ENCODE data around the gene RGMB. TPM values are rescaled to one million over a fixed set of nuclear protein-coding genes. Genes with fewer than 3 reads are reported as not detected.

The RGMB gene
- total RNA-seq, 5 donors from 2014 or later (not counting 1 experiment from before 2014, with no cell fraction given): 14.6 to 22.8 (median 16.8) TPM

DNA sequence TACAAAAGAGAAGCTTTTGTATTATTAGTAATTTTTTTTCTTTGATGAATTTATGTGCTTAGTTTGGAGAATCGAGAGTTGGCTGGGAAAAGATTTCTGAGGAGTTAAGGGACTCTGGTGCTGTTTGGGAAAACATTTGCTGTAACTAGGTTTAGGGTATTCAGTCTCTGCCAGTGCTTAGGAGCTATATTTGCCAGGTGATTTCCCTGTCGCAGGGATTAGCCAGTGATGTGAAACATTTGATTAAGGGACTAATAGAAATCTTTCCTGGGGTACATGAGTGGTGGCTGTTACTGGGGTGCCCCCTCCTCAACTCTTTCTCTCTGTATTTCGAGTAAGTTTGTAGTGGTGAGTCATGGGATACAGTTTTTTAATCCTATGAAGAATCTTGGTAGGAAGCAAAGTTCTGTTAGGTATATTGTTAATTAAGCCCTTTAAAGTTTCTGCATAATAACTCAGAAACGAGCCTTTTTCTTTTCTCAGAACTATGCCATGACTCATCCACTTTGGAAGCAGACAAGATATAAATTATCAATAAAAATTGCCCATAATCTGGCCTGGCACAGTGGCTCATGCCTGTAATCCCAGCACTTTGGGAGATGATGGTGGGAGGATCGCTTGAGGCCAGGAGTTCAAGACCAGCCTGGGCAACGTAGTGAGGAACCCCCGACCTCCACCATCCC, 18.6 kb downstream of the RGMB start:
- H3K4me1 ChIP-seq (ENCODE audit: control insufficient read depth in 1 of 2, extremely low read depth in 1 of 2, insufficient read depth in 2 of 2, low read length in 2 of 2): no peaks in the 10 kb centered on the region
- Mint-ChIP-seq H3K4me1 (peaks cover 8 to 16% (median 12%) of the 10 kb centered on the region in 3 donors), H3K9me3 (no peaks in the 10 kb centered on the region), H3K27ac (no peak overlapping the region), H3K4me3 (no peak overlapping the region), H3K36me3 (peaks cover 14% of the 10 kb centered on the region), H3K27me3 (no peaks in the 10 kb centered on the region)
- ATAC-seq (replicated peaks in 1 of 4) (no peak), DNase-seq (no peak)
- 75% methylated on average over 1 of the region's 7 CpGs for WGBS (ENCODE audit: insufficient coverage)
- no peak overlapping the region for H3K4me3 ChIP-seq (ENCODE audit: control insufficient read depth in 1 of 2, extremely low read depth in 1 of 2, low read length in 1 of 2)
- ChIA-PET CTCF (interaction anchor here in 1 of 2 donors (0.6 kb wide), 2 partner anchors 52 to 356 kb away, joined by 3 to 5 read pairs; no protein-coding TSS in a partner anchor), POLR2A (interaction anchor here (0.6 kb wide), 4 partner anchors 11 to 1858 kb away, joined by 3 to 7 read pairs (median 4); no protein-coding TSS in a partner anchor)
- H3K36me3 ChIP-seq (ENCODE audit: control insufficient read depth in 2 of 2, extremely low read depth in 1 of 2, insufficient read depth in 1 of 2, low read length in 1 of 2): peaks cover 3 to 4% of the 10 kb centered on the region in 2 donors
- no peak overlapping the region for H3K27ac ChIP-seq (ENCODE audit: low read length)
- no peaks in the 10 kb centered on the region for H3K9me3 ChIP-seq
- H3K27me3 ChIP-seq (replicated peaks in 1 of 2; ENCODE audit: control insufficient read depth in 2 of 2, extremely low read depth in 1 of 2, insufficient read depth in 2 of 2, low read length in 1 of 2): no peaks in the 10 kb centered on the region

DNA sequence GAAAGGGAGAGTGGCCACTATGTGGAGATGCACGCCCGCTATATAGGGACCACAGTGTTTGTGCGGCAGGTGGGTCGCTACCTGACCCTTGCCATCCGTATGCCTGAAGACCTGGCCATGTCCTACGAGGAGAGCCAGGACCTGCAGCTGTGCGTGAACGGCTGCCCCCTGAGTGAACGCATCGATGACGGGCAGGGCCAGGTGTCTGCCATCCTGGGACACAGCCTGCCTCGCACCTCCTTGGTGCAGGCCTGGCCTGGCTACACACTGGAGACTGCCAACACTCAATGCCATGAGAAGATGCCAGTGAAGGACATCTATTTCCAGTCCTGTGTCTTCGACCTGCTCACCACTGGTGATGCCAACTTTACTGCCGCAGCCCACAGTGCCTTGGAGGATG, 19.8 kb downstream of the RGMB start:
- WGBS (ENCODE audit: insufficient coverage): 95% methylated on average over 14 of the region's 14 CpGs
- POLR2A ChIA-PET: no interaction called here

DNA sequence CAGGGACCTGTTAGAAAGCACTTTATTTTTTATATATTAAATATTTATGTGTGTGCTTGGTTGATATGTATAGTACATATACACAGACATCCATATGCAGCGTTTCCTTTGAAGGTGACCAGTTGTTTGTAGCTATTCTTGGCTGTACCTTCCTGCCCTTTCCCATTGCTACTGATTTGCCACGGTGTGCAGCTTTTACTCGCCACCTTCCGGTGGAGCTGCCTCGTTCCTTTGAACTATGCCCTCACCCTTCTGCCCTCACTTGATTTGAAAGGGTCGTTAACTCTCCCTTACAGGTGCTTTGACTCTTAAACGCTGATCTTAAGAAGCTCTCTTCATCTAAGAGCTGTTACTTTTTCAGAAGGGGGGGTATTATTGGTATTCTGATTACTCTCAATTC, 20.5 kb downstream of the RGMB start:
- H3K4me1 ChIP-seq (ENCODE audit: control insufficient read depth in 1 of 2, extremely low read depth in 1 of 2, insufficient read depth in 2 of 2, low read length in 2 of 2): no peaks in the 10 kb centered on the region
- Mint-ChIP-seq H3K9me3 (no peaks in the 10 kb centered on the region), H3K4me3 (no peak overlapping the region), H3K36me3 (peaks cover 10% of the 10 kb centered on the region), H3K27ac (no peak overlapping the region), H3K27me3 (no peaks in the 10 kb centered on the region), H3K4me1 (peaks cover 7 to 16% (median 8%) of the 10 kb centered on the region in 3 donors)
- H3K27me3 ChIP-seq (replicated peaks in 1 of 2; ENCODE audit: control insufficient read depth in 2 of 2, extremely low read depth in 1 of 2, insufficient read depth in 2 of 2, low read length in 1 of 2): no peaks in the 10 kb centered on the region
- DNase-seq: no peak
- POLR2A ChIA-PET: no interaction called here
- H3K36me3 ChIP-seq (ENCODE audit: control insufficient read depth in 2 of 2, extremely low read depth in 1 of 2, insufficient read depth in 1 of 2, low read length in 1 of 2): no peaks in the 10 kb centered on the region
- H3K4me3 ChIP-seq (ENCODE audit: control insufficient read depth in 1 of 2, extremely low read depth in 1 of 2, low read length in 1 of 2): no peak overlapping the region
- 81% methylated on average over 4 of the region's 7 CpGs for WGBS (ENCODE audit: insufficient coverage)
- H3K27ac ChIP-seq (ENCODE audit: low read length): no peak overlapping the region
- ATAC-seq (replicated peaks in 1 of 4): no peak
- H3K9me3 ChIP-seq: no peaks in the 10 kb centered on the region
- CTCF ChIA-PET: interaction anchor here (0.7 to 3.5 kb wide), 5 partner anchors 10 to 1563 kb away, joined by 3 to 35 read pairs (median 21); partner anchors contain the start of gene RGMB (in 1 of the 2)

More for the DNA sequence above, 19.8 kb downstream of the RGMB start:
- H3K4me1 Mint-ChIP-seq: peaks cover 8 to 16% (median 9%) of the 10 kb centered on the region in 3 donors
- H3K4me1 ChIP-seq (ENCODE audit: control insufficient read depth in 1 of 2, extremely low read depth in 1 of 2, insufficient read depth in 2 of 2, low read length in 2 of 2): no peaks in the 10 kb centered on the region
- peaks cover 10% of the 10 kb centered on the region for H3K36me3 Mint-ChIP-seq
- no peaks in the 10 kb centered on the region for H3K9me3 Mint-ChIP-seq
- H3K4me3 Mint-ChIP-seq: no peak overlapping the region
- no peaks in the 10 kb centered on the region for H3K9me3 ChIP-seq
- H3K27ac Mint-ChIP-seq: no peak overlapping the region
- H3K36me3 ChIP-seq (ENCODE audit: control insufficient read depth in 2 of 2, extremely low read depth in 1 of 2, insufficient read depth in 1 of 2, low read length in 1 of 2): no peaks in the 10 kb centered on the region
- H3K27me3 Mint-ChIP-seq: no peaks in the 10 kb centered on the region
- no peak for DNase-seq
- CTCF ChIA-PET: no interaction called here
- no peak for ATAC-seq (replicated peaks in 1 of 4)
- no peak overlapping the region for H3K4me3 ChIP-seq (ENCODE audit: control insufficient read depth in 1 of 2, extremely low read depth in 1 of 2, low read length in 1 of 2)
- H3K27ac ChIP-seq (ENCODE audit: low read length): no peak overlapping the region
- H3K27me3 ChIP-seq (replicated peaks in 1 of 2; ENCODE audit: control insufficient read depth in 2 of 2, extremely low read depth in 1 of 2, insufficient read depth in 2 of 2, low read length in 1 of 2): no peaks in the 10 kb centered on the region

DNA sequence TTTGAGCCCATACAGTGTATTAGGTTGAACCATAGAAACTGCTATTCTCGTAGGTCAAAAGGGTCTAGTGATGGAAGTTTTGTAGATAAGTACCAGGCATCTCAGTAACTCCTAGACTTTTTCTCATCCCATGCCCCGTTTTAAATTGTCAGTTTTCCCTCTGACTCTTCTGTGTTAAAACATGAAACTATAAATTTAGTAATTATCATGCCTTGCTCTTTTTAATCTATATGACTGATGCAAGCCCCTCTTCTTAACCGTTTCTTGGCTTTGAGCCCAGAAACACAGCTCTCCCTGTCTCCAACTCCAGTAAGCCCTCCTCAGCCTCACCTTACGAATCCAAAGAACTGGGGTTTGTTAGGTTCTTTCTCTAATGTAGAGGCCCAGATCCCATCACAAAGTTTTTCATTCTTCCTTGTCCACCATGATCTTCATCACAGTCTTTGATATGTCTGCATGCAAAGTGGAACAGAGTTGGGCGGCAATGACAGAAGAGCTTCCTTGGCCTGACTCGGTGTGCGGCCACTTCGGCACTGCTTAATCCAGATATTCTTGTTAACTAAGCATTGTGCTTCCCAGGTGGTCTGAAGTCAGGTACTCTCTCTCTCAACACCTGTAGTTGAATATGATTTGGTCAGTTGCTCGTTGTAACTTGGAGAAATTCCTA, 21.1 kb downstream of the RGMB start:
- no peak for DNase-seq

DNA sequence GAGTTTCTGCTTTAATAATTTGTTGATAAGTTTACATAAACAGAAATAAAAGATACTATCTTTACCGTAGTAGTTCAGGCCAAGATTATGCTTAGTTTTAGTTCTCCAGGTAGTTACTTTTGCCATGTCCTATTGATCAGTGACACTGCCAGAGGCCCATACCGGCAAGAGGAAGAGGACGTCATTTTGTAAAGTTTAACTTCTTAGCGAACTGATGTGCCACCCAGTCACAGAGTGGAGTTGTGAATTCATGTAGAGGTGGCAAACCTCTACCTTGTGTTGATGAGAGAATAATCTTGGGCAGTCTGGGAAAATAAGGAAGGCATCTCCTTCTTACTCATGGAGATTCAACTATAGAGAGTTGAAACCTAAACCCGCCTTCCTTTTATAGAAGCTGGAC, 21.8 kb downstream of the RGMB start:
- WGBS (ENCODE audit: insufficient coverage): 100% methylated on average over 2 of the region's 5 CpGs
- no peaks in the 10 kb centered on the region for H3K4me1 ChIP-seq (ENCODE audit: control insufficient read depth in 1 of 2, extremely low read depth in 1 of 2, insufficient read depth in 2 of 2, low read length in 2 of 2)
- no peak overlapping the region for H3K27ac ChIP-seq (ENCODE audit: low read length)
- H3K36me3 ChIP-seq (ENCODE audit: control insufficient read depth in 2 of 2, extremely low read depth in 1 of 2, insufficient read depth in 1 of 2, low read length in 1 of 2): no peaks in the 10 kb centered on the region
- H3K27ac Mint-ChIP-seq: no peak overlapping the region
- no peaks in the 10 kb centered on the region for H3K27me3 ChIP-seq (replicated peaks in 1 of 2; ENCODE audit: control insufficient read depth in 2 of 2, extremely low read depth in 1 of 2, insufficient read depth in 2 of 2, low read length in 1 of 2)
- H3K9me3 ChIP-seq: no peaks in the 10 kb centered on the region
- H3K36me3 Mint-ChIP-seq: peaks cover 10% of the 10 kb centered on the region
- no peaks in the 10 kb centered on the region for H3K9me3 Mint-ChIP-seq
- H3K4me3 ChIP-seq (ENCODE audit: control insufficient read depth in 1 of 2, extremely low read depth in 1 of 2, low read length in 1 of 2): no peak overlapping the region
- H3K27me3 Mint-ChIP-seq: peaks cover 0 to under 1% of the 10 kb centered on the region in 2 donors
- no peak overlapping the region for H3K4me3 Mint-ChIP-seq
- H3K4me1 Mint-ChIP-seq: peaks cover 3 to 16% (median 5%) of the 10 kb centered on the region in 3 donors
- ATAC-seq (replicated peaks in 1 of 4): no peak
- DNase-seq: no peak
- ChIA-PET CTCF (interaction anchor here (0.6 to 3.5 kb wide), 15 partner anchors 8 to 1798 kb away, joined by 3 to 35 read pairs (median 6); partner anchors contain the start of genes RGMB (in 1 of the 2) and RIOK2 (in 1 of the 2)), POLR2A (no interaction called here)

More for the DNA sequence above, 21.1 kb downstream of the RGMB start:
- no peak for ATAC-seq (replicated peaks in 1 of 4)
- Histone ChIP-seq H3K9me3 (no peaks in the 10 kb centered on the region), H3K4me3 (ENCODE audit: control insufficient read depth in 1 of 2, extremely low read depth in 1 of 2, low read length in 1 of 2) (no peak overlapping the region), H3K27me3 (replicated peaks in 1 of 2; ENCODE audit: control insufficient read depth in 2 of 2, extremely low read depth in 1 of 2, insufficient read depth in 2 of 2, low read length in 1 of 2) (no peaks in the 10 kb centered on the region), H3K36me3 (ENCODE audit: control insufficient read depth in 2 of 2, extremely low read depth in 1 of 2, insufficient read depth in 1 of 2, low read length in 1 of 2) (no peaks in the 10 kb centered on the region), H3K27ac (ENCODE audit: low read length) (no peak overlapping the region), H3K4me1 (ENCODE audit: control insufficient read depth in 1 of 2, extremely low read depth in 1 of 2, insufficient read depth in 2 of 2, low read length in 2 of 2) (no peaks in the 10 kb centered on the region)
- no peaks in the 10 kb centered on the region for H3K27me3 Mint-ChIP-seq
- POLR2A ChIA-PET: no interaction called here
- no peak overlapping the region for H3K4me3 Mint-ChIP-seq
- no peak overlapping the region for H3K27ac Mint-ChIP-seq
- CTCF ChIA-PET: interaction anchor here (0.7 to 3.5 kb wide), 9 partner anchors 8 to 1564 kb away, joined by 3 to 35 read pairs (median 4); partner anchors contain the start of gene RGMB (in 1 of the 2)
- H3K9me3 Mint-ChIP-seq: no peaks in the 10 kb centered on the region
- H3K4me1 Mint-ChIP-seq: peaks cover 4 to 16% (median 8%) of the 10 kb centered on the region in 3 donors
- peaks cover 10% of the 10 kb centered on the region for H3K36me3 Mint-ChIP-seq
- no CpG with 5 or more reads among the region's 9 CpGs for WGBS (ENCODE audit: insufficient coverage)

DNA sequence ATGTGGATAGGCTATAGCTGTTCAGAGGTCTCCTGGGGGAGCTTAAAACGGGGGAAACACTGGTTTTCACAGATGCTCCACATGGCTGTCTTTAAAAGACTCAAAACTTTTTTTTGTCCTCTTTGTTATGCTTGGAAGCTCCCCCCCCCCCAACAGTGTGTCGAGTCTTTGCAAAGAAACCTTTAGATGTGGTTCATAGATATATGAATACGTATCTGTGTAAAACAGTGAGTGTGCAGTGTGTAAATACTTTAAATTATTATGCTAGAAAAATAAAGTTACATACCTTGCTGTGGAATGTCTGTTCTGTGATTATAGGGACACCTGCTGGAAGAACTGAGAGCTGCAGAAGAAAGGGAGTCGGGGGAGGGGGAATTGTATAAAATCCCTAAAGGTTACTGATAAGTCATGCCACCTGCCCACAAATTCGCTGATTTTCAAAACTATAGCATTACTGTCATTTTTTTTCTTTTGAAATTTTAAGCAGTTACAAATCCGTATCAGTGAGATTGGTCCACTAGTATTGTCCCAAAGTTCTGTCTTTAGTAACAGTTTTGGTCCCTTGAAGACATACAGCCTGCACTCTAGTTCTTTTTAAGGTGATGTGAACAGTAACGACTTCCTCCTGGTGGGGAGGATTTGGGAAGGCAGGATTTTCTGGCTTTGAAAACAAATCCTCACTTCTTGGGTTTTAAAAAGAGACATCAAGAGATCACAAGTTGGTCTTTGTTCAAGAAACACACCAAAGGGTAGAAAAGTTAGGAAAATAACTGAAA, 22.9 kb downstream of the RGMB start:
- peaks cover 3 to 9% (median 3%) of the 10 kb centered on the region in 3 donors for H3K4me1 Mint-ChIP-seq
- DNase-seq (peak in 28 of 35 experiments; percentile 7 to 64 (median 35)), ATAC-seq (replicated peaks in 1 of 4) (peak; percentile 53 to 72 (median 64))
- Histone ChIP-seq H3K4me1 (ENCODE audit: control insufficient read depth in 1 of 2, extremely low read depth in 1 of 2, insufficient read depth in 2 of 2, low read length in 2 of 2) (no peaks in the 10 kb centered on the region), H3K27me3 (replicated peaks in 1 of 2; ENCODE audit: control insufficient read depth in 2 of 2, extremely low read depth in 1 of 2, insufficient read depth in 2 of 2, low read length in 1 of 2) (no peaks in the 10 kb centered on the region), H3K36me3 (ENCODE audit: control insufficient read depth in 2 of 2, extremely low read depth in 1 of 2, insufficient read depth in 1 of 2, low read length in 1 of 2) (no peaks in the 10 kb centered on the region), H3K9me3 (no peaks in the 10 kb centered on the region), H3K4me3 (ENCODE audit: control insufficient read depth in 1 of 2, extremely low read depth in 1 of 2, low read length in 1 of 2) (no peak overlapping the region), H3K27ac (ENCODE audit: low read length) (no peak overlapping the region)
- POLR2A ChIA-PET: no interaction called here
- H3K27ac Mint-ChIP-seq: no peak overlapping the region
- peaks cover 0 to 2% of the 10 kb centered on the region in 2 donors for H3K27me3 Mint-ChIP-seq
- no peaks in the 10 kb centered on the region for H3K9me3 Mint-ChIP-seq
- H3K4me3 Mint-ChIP-seq: no peak overlapping the region
- WGBS (ENCODE audit: insufficient coverage): 31% methylated on average over 2 of the region's 7 CpGs
- peaks cover 6% of the 10 kb centered on the region for H3K36me3 Mint-ChIP-seq
- CTCF ChIA-PET: interaction anchor here (0.5 to 3.5 kb wide), 28 partner anchors 9 to 1954 kb away, joined by 3 to 35 read pairs (median 5); partner anchors contain the start of genes RGMB (in 1 of the 2) and RIOK2 (in 1 of the 2)
